DMS 273 (cell line): Measurements from ENCODE around the gene MEGF11.

Source experiments
- DNase-seq: peaks from one replicate; lab custom pipeline; 2025; ENCODE audit not compliant: unreplicated experiment; lab: John Stamatoyannopoulos, UW

MEGF11 gene

GRCh38 chr15:66070220-66070934, 183.2 kb downstream of the MEGF11 start:
- no peak for DNase-seq

- DNase-seq, result no peak
Observed at GRCh38 chr15:66069751-66070150, 183.8 kb downstream of the MEGF11 start.

DNA sequence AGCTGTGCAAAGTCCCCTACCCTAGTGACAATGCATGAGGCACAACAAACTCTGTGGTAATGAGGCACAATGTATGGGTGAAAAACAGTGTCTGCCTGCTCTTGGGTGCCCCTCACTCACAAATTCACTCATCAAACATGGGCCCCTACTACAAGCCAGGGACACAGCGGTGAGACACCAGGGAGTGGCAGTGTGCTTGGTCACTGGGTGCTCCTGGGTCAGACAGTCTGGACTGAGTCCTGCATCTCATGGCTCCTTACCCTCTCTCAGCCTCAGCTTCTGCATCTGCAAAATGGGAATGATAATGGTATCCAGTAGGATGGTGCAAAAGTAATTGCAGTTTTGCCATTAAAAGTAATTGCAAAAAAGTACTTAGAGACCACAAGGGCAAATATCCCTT, 184.7 kb downstream of the MEGF11 start:
- DNase-seq, result no peak

GRCh38 chr15:66067687-66068086, 185.9 kb downstream of the MEGF11 start:
- DNase-seq, result no peak

DNA sequence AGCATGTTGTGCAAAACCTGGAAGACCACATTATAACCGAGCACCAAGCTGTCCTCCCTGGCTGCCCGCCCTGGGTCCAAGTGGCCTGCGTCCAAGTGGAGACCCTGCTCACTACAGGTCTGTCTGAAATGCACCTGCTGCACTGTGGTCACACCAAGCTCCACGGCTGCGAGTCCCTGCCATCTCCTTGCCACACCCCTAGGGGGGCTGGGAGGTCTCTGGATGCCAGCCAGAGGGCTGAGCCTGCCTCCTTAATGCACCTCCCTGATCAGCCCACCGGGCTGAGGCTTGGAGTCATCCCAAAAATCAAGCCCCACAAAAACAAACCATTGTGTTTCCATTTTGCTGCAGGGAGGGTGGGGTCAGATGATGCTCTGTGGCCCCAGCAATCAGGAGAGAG, 187.1 kb downstream of the MEGF11 start:
- peak; percentile 25 for DNase-seq

DNA sequence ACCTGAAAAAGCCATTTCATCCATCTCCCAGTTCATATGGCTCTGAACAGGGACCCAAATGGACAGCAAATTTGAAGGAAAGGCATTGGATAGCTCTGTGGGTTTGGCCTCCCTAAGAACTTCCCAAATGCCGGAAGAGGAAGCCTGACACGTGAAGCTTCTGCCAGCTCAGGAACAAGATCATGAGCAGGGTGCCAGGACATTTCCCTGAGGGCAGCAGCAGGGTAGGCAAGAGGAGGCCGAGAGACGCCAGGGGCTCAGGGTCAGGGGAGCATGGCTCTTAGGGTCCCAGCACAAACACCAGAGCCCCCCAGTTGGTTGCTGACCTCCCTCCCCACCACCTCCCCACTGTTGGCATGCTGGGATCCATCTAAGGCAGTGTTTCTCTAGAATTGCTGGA, 187.5 kb downstream of the MEGF11 start:
- DNase-seq, result no peak

- DNase-seq, result no peak
Observed at GRCh38 chr15:66065325-66065724, 188.2 kb downstream of the MEGF11 start.

DNA sequence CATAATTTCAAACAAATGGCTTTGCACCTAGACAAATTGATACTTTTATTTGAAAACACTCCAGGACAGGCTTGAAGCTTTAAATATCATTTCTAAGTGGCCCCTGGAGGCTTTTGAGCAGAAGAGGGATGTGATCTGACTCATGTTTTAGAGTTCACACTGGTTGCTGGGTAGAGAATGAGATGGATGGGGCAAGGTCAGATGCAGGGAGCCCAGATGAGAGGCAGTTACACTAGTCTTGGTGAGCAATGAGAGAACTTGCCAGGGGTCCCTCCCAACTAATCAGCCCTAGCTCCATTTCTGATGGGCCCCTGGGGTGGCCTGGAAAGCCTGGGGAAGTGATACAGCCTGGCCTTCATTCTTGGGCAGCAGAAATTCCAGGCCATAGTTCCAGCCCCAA, 190.4 kb downstream of the MEGF11 start:
- no peak for DNase-seq

DNA sequence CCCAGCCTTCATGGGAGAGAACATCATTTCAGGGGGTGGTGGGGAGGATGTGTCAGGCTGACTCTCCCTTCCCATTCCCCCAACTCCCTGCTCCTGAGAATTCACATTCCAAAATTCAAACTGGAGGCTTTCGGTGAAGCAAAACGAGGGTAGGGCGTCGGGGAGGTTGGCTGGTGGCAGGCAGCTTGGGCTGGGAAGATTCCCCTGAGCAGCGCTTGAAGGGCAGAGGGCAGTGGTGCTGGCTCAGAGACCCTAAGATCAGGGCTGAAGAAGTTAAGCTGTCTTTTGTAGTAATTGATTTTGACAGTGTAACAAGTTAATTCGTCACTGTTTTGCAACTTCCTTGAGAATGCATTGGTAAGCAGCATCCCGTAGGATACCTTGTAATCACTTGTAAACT, 196.5 kb downstream of the MEGF11 start:
- DNase-seq, result no peak

DNA sequence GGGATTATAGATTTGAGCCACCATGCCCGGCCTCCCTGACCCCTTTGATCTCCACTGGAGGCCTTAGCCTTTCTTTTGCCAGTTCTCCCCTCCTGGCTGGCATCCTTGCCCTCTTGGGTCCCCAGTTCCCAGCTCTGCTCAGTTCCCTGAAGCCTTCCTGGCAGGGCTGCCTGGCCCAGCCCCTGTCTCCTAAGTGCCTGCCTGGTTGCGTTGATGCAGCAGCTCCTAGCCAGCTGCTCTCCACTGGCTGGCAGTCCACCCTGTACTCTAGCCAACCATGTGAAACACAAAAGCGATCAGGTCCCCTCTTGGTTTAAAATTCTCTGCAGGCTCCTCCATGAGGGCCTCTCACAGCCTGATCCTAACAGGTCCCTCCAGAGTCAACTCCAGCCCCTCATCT, 199.6 kb downstream of the MEGF11 start:
- DNase-seq, result no peak

DNA sequence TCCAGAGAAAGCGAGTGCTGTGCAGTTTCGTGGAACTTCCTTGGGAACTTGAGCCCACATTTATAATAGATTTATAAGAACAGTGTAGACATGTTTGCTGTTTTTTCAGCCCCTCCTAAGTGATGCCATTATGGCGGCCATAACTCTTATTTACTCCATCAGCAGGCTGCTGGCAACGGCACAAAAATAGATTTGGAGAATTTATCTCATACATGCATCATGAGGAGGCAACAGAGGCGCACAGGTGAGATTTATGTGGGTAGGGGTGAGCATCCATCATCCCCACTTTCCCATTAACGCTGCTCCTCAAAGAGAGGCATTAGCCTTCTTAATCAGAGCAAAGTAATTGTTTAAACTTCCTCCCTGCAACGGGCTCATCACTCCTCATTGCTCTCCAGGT, 201.7 kb downstream of the MEGF11 start:
- no peak for DNase-seq

DNA sequence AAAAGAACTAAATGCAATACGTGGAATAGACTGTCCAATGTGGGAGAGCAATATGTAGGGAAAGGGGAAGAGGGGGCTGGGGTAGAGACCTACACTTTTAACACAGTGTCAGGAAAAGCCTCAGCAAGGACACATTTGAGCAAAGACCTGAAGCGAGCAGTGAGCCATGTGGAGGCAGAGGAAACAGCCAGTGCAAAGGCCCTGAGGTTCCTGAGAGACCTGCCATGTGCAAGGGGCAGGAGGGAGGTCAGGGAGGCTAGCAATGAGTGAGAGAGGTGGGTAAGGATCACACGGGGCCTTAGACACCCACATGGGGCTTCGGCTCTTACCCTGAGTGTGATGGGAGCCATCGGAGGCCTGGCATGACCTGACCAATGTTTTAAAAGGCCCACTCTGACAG, 203.3 kb downstream of the MEGF11 start:
- DNase-seq, result no peak

DNA sequence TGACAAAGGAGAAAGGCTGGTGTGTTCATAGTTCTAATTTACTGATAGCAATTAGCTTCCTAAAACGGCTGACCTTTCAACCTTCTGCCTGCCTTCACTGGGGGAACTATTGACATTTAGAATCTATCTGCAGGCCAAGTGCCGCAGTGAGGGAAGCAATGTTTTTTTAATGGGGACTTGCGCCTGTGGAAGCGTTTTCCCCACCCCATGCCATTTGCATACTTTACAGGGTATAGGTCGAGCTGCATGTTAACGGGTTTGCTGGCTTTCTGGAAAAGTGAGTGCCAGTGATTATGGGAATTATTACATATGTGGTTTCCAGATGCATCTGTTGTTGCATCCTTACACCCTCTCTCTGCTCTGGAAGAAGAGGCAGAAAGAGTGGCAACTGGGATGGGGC, 204.2 kb downstream of the MEGF11 start:
- no peak for DNase-seq

DNA sequence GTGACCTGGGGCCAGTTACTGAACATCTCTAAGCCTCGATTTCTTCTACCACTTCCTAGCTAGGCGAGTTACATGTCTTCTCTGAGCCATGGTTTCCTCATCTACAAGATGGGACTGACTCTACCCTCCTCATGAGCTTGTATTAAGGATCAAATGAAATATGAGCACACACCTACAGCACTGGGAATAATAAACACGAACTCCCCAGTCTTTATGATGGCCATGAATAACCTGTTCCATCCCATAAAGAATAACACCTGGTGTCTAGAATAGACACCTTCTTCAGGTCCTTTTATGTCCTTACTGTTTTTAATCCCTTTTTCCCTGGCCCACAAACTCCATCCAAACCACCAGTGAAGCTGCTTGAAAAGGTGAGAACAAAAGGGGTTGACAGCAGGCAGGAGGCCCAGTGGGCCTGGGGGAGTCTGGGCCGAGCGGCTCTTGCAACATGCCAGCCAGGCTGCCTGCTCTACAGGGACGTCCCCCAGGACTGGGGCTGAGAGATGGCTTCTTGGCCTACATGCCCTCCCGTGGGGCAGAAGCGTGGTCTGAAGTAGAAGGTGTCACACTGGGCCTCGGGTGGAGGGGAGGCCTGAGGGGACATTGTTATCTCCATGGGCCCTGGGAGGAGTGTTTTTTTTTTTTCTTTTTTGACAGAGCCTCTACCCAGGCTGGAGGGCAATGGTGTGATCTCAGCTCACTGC, 206.1 kb downstream of the MEGF11 start:
- DNase-seq, result no peak

GRCh38 chr15:66046751-66047150, 206.8 kb downstream of the MEGF11 start:
- no peak for DNase-seq

- DNase-seq, result no peak
Observed at GRCh38 chr15:66046326-66046725, 207.2 kb downstream of the MEGF11 start.

DNA sequence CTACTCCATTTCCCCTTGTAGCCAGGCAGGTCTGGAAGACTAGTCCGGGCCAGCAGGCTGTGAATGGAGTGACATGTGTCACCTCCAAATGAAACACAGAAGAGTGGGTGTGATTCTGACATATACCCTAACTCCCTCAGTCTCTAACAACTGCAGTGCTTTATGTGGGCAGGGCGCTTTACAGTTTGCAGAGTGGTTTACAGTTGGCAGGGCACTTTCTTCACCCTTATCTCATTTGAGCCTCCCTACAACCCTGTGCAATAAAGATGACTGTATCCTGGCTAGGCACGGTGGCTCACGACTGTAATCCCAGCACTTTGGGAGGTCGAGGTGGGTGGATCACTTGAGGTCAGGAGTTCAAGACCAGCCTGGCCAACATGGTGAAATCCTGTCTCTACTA, 208.0 kb downstream of the MEGF11 start:
- no peak for DNase-seq

DNA sequence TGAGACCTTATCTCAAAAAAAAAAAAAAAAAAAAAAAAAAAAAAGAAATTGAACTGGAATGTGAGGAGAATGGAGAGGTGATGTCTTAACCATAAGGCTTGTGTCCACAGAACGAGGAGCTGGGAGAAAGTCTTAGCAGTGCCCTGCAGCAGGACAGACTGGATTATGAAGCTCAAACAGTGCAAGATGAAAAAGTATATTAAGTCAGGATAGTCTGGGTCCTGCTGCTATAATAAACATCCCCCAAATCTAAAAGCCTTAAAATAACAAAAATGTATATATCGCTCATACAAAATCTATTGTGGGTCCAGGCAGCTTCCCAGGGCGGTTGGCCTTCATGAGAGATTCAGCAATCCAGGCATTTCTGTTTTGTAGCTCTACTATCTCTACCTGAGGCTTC, 208.7 kb downstream of the MEGF11 start:
- DNase-seq, result no peak

DNA sequence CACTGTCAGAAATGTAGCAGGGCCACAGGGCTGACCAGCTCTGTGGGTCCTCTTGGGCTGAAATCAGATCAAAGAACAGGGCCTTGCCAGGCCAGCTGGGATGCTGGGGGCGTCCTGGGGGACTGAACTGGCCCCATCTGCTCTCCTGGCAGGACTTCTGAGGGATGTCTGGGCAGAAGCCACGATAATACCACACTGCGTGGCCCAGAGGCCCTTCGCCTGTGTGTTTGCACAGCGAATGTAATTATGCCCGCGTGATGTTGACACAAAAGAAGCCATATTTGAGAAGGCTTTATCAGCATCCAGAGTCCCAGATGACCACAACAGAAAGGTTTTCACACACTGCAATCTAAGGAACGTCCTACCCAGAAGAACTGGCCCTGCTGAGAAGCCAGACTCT, 210.3 kb downstream of the MEGF11 start:
- peak; percentile 84 for DNase-seq

DNA sequence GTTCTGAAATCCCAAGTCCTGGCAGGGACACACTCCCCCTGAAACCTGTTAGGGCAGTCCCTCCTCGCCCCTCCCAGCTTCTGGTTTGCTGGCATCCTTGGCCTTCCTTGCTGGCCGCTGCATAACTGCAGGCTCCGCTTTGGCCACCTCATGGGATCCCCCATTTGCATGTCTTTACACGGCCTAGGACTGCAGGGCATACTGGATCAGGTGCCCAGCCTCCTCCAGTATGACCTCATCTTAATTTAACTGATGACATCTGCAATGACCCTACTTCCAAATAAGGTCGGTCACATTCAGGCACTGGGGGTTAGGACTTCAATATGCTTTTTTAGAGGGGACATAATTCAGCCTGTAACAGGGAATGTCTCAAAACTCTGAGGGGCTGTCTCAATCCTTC, 210.9 kb downstream of the MEGF11 start:
- DNase-seq, result peak; percentile 54

DNA sequence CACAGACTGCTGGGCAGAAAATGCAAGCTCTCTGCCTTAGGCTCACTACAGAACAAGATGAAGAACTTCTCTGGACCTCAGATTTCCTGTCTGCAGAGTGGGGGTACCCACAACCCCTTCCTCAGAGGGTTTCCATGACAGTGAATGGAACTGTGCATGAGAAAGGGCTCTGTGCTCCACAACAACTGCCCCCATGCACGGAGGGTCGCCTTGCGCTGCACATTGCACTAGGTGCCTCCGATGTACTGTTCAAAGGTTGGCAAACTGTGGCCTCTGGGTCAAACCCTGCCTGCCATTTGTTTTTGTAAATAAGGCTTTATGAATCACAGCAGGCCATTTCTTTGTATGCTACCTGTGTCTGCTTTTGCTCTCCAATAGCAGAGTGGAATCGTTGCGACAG, 212.3 kb downstream of the MEGF11 start:
- DNase-seq, result no peak

DNA sequence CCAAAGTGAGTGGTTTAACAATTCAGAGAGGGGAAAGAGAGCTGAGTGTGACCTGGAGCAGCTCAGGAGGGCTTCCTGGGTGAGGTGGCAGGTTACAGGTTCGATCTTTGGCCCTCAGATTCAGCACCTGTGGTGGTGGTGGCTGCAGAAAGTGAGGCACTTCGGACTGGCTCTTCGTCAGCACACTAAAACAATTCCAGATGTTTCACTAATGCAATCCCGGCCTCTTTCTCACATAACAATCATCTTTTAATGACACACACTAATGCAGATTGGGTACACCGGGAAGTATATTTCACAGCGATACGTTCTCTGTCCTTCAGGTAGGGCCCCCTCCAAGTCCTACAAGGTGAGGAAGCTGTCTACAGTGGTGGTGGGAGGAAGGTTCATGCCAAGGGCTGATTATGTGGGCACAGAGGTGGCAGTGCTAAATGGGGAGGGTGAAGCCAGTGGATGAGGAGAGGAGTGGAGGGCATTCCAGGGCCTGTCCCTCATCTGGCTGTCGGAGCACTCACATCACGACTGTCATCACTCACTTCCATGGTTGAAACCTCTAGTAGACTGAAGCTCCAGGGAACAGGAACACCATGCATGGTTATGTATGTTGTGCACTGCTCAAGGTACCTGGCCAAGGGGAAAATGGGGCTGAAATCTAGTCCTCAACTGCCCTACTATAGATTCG, 213.2 kb downstream of the MEGF11 start:
- no peak for DNase-seq
